Endothelial cell of umbilical vein (primary cell): ENCODE measurements around the gene NFATC1.

Experiments
- CTCF ChIP-seq, 2 donors: IDR thresholded peaks; 1 replicate in 1 of 2; 2 replicates in 1 of 2; pipeline ENCODE4 v1.5.1; 2011; ENCODE audit warnings: low read length in 2 of 2, mild to moderate bottlenecking in 2 of 2, moderate library complexity in 2 of 2, control low read depth in 1 of 2, inconsistent platforms in 1 of 2, low read depth in 1 of 2; ENCODE audit not compliant: insufficient read depth in 1 of 2; ENCODE audit errors: extremely low read depth in 1 of 2
- EZH2 ChIP-seq: IDR thresholded peaks from 2 replicates; pipeline ENCODE4 v1.6.1; 2012; ENCODE audit warnings: borderline replicate concordance, low read depth, mild to moderate bottlenecking, moderate library complexity, low read length, inconsistent platforms; ENCODE audit not compliant: severe bottlenecking
- GATA2 ChIP-seq: IDR thresholded peaks from 2 replicates; pipeline ENCODE4 v1.7.0; 2011; ENCODE audit warnings: low read depth, mild to moderate bottlenecking, moderate library complexity, mixed read lengths, low read length; ENCODE audit not compliant: insufficient read length, insufficient read depth
- JUN ChIP-seq: IDR thresholded peaks from 2 replicates; pipeline ENCODE4 v1.6.1; 2011; ENCODE audit warnings: borderline replicate concordance, low read depth; ENCODE audit not compliant: insufficient read length, insufficient read depth
- MAX ChIP-seq: IDR thresholded peaks from 2 replicates; pipeline ENCODE4 v1.6.1; 2011; ENCODE audit not compliant: insufficient read depth, insufficient read length
- MYC ChIP-seq: IDR thresholded peaks from one replicate; pipeline ENCODE4 v1.6.1; 2011; ENCODE audit warnings: mild to moderate bottlenecking, low read depth, low read length
- POLR2A ChIP-seq: IDR thresholded peaks from 2 replicates; pipeline ENCODE4 v1.6.1; 2012; ENCODE audit warnings: low read depth, mild to moderate bottlenecking, control low read depth, low read length
- POLR2AphosphoS5 ChIP-seq: IDR thresholded peaks from 2 replicates; pipeline ENCODE4 v1.6.1; 2012; ENCODE audit warnings: low read depth, mild to moderate bottlenecking, control low read depth, low read length, moderate library complexity; ENCODE audit not compliant: insufficient read depth

GRCh38 chr18:79546781-79547272, 151.1 kb downstream of the NFATC1 start:
- no peak for TF ChIP-seq POLR2A
- no peak for TF ChIP-seq CTCF (IDR thresholded peaks at IDR 0.05; ENCODE audit: extremely low read depth in 1 of 2, insufficient read depth in 1 of 2, low read depth in 1 of 2, low read length in 2 of 2)
- no peak for TF ChIP-seq EZH2
- TF ChIP-seq MYC, result no peak
- TF ChIP-seq MAX, result no peak
- TF ChIP-seq POLR2AphosphoS5, result no peak
- TF ChIP-seq JUN, result no peak
- no peak for TF ChIP-seq GATA2
